ENCODE results near the gene NFATC1.

Gene NFATC1

DNA sequence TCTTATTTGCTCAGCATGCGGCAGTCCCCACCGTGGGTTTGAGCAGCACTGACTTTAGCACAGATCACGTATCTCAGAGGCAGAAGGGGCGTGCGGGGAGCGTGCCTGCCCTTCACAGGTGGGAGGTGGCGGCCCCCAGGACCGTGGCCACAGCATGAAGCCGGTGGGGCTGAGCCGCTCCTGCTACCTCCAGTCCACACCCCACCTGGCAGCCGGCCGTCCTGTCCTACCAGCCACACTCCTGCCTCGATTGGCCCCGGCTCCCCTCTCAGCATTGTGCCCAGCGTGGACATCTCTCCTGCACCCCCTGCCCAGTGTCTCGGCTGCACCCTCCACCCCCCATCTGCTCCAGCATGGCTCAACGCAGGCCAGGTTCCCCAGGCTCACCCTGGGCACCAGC, 73.6 kb downstream of the NFATC1 start:
- Histone ChIP-seq H3K9me3 (ENCODE audit: control insufficient read depth, insufficient read depth, low read length) (no peaks in the 10 kb centered on the region), H3K4me1 (ENCODE audit: control insufficient read depth, insufficient read depth, low read length) (peaks cover 1% of the 10 kb centered on the region; the same call in 1 of the 2 replicates), H3K4me3 (ENCODE audit: low read length) (no peak overlapping the region), H3K27ac (ENCODE audit: low read length) (no peak overlapping the region), H3K27me3 (ENCODE audit: control insufficient read depth, insufficient read depth, low read length) (no peaks in the 10 kb centered on the region), H3K36me3 (ENCODE audit: control insufficient read depth, insufficient read depth, low read length) (no peaks in the 10 kb centered on the region)
- WGBS (ENCODE audit: insufficient coverage, insufficient read length) = no CpG with 5 or more reads among the region's 17 CpGs
- no peak for DNase-seq (ENCODE audit: low read depth, low spot score)

DNA sequence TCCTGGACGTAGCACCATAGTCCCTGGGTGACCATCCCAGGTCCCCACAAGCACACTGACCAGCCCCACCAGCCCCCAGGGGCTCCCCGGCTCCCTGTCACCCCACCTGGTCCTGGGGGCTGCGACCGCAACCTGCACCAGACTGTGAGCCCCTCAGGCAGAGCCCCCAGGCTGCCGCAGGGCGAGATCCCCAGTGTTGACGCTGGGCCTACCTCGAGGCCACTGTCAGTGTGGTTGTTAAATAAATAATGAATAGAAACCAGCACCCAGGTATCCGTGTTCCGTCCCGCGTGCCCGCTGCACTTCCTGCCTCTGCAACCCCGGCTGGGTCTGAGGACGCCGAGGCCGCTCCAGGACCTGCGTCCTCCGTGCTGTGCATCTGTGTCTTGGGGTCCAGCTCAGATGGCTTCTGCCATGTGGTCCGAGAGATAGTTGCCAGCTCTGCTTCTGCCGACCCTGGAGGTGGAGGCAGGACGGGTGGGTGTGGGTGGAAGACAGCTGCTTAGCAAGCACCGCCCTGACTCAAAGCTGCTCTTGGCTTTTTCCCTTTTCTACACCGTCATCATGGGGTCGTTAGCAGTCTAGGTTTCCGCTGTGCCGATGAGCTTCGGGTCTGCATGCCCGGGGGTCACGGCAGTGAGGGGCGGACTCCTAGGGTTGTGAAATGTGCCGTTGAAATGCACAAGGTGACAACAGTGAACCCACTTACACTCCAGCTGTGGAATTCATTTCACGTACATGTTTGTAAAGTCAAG, 74.2 kb downstream of the NFATC1 start:
- Histone ChIP-seq H3K9me3 (ENCODE audit: control insufficient read depth, insufficient read depth, low read length) (no peaks in the 10 kb centered on the region), H3K27ac (ENCODE audit: low read length) (no peak overlapping the region), H3K4me3 (ENCODE audit: low read length) (no peak overlapping the region), H3K27me3 (ENCODE audit: control insufficient read depth, insufficient read depth, low read length) (no peaks in the 10 kb centered on the region), H3K36me3 (ENCODE audit: control insufficient read depth, insufficient read depth, low read length) (no peaks in the 10 kb centered on the region), H3K4me1 (ENCODE audit: control insufficient read depth, insufficient read depth, low read length) (peaks cover 1% of the 10 kb centered on the region; the same call in 1 of the 2 replicates)
- no peak for DNase-seq (ENCODE audit: low read depth, low spot score)
- WGBS (ENCODE audit: insufficient coverage, insufficient read length) = no CpG with 5 or more reads among the region's 33 CpGs

DNA sequence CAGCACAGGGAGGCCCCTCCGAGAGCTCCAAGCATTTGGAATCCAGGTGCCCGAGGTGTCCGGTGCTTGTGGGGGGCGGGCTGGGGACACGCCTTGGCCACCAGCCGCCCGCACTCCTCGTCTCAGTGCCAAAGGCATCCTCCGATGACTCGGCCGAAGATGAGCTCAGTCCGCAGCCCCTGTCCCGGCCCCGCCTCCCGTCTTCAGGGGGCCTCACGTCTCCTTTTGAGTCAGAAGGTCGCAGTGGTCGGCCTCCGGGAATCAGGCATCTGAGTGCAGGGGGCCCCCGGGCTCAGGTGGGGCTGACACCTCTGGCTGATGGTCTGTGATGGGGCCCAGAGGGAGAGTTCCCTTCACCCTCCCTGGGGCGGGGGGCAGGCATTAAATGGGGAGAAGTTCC, 74.8 kb downstream of the NFATC1 start:
- DNase-seq (ENCODE audit: low read depth, low spot score) = no peak
- H3K36me3 ChIP-seq (ENCODE audit: control insufficient read depth, insufficient read depth, low read length) = no peaks in the 10 kb centered on the region
- no peaks in the 10 kb centered on the region for H3K9me3 ChIP-seq (ENCODE audit: control insufficient read depth, insufficient read depth, low read length)
- no peak overlapping the region for H3K4me3 ChIP-seq (ENCODE audit: low read length)
- no peak overlapping the region for H3K27ac ChIP-seq (ENCODE audit: low read length)
- H3K27me3 ChIP-seq (ENCODE audit: control insufficient read depth, insufficient read depth, low read length) = no peaks in the 10 kb centered on the region
- no CpG with 5 or more reads among the region's 21 CpGs for WGBS (ENCODE audit: insufficient coverage, insufficient read length)
- H3K4me1 ChIP-seq (ENCODE audit: control insufficient read depth, insufficient read depth, low read length) = no peaks in the 10 kb centered on the region; the same call in 1 of the 2 replicates

DNA sequence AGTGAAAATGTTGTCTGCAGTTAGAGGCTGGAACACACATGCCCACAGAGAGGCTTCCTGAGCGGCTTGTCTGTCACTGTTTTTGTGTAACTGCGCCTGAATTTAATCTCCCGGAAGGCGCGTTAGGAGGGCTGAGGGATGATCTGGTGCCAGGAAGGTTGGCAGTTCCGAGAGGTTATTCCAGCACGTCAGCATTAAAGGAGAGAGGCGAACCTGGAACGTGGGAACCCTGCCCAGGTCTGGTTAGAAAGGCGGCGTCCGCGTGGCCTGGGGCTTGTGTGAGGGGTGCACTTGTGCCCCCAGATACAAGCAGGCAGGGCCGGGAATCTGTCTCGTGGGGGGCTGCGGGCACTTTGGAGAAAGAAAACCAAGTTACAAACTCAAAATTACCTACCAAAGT, 75.3 kb downstream of the NFATC1 start:
- WGBS (ENCODE audit: insufficient coverage, insufficient read length) = no CpG with 5 or more reads among the region's 16 CpGs
- no peaks in the 10 kb centered on the region for H3K4me1 ChIP-seq (ENCODE audit: control insufficient read depth, insufficient read depth, low read length)
- DNase-seq (ENCODE audit: low read depth, low spot score) = no peak
- H3K4me3 ChIP-seq (ENCODE audit: low read length) = no peak overlapping the region
- no peaks in the 10 kb centered on the region for H3K27me3 ChIP-seq (ENCODE audit: control insufficient read depth, insufficient read depth, low read length)
- no peak overlapping the region for H3K27ac ChIP-seq (ENCODE audit: low read length)
- no peaks in the 10 kb centered on the region for H3K9me3 ChIP-seq (ENCODE audit: control insufficient read depth, insufficient read depth, low read length)
- H3K36me3 ChIP-seq (ENCODE audit: control insufficient read depth, insufficient read depth, low read length) = no peaks in the 10 kb centered on the region

DNA sequence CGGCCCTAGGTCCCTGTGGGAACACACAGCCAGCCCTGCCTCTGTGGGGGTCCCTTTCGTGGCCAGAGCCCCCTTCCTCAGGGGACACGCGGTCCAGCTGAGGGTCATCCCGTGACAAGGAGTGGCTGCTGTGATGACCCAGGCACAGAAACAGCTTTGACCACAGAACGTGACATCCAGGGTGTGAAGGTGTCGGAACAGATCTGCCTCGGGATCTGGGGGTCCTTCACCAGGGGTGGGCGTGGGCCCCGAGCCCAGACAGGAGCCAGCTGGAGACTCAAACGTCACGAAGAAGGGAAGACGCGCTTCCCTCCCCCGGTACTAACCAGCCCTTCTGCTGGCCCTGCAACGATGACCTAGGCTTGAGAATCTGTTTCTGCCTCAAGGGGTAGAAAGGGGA, 75.9 kb downstream of the NFATC1 start:
- Histone ChIP-seq H3K9me3 (ENCODE audit: control insufficient read depth, insufficient read depth, low read length) (no peaks in the 10 kb centered on the region), H3K27ac (ENCODE audit: low read length) (no peak overlapping the region), H3K4me1 (ENCODE audit: control insufficient read depth, insufficient read depth, low read length) (no peaks in the 10 kb centered on the region), H3K4me3 (ENCODE audit: low read length) (no peak overlapping the region), H3K27me3 (ENCODE audit: control insufficient read depth, insufficient read depth, low read length) (no peaks in the 10 kb centered on the region), H3K36me3 (ENCODE audit: control insufficient read depth, insufficient read depth, low read length) (no peaks in the 10 kb centered on the region)
- no peak for DNase-seq (ENCODE audit: low read depth, low spot score)
- no CpG with 5 or more reads among the region's 16 CpGs for WGBS (ENCODE audit: insufficient coverage, insufficient read length)

DNA sequence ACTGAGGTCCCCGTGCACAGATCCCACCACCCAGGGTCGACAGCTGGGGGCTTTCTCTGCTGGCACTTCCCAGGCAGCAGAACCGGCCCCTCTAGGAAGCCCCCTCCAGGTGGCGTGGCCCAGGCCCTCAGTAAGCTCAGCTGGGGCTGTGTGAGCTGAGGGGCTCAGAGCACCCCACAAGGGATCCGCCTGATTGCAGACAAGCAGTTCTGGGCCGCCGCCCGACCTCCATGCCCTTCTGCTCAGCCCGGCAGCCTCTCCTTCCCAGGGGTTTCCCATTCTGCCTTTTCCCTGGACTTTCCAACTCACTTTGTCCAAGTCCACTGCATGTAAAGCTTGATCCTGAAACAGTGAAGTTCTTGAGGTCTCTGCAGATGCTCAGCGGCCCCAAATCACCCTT, 76.4 kb downstream of the NFATC1 start:
- Histone ChIP-seq H3K9me3 (ENCODE audit: control insufficient read depth, insufficient read depth, low read length) (no peaks in the 10 kb centered on the region), H3K27me3 (ENCODE audit: control insufficient read depth, insufficient read depth, low read length) (no peaks in the 10 kb centered on the region), H3K27ac (ENCODE audit: low read length) (no peak overlapping the region), H3K4me1 (ENCODE audit: control insufficient read depth, insufficient read depth, low read length) (no peaks in the 10 kb centered on the region), H3K36me3 (ENCODE audit: control insufficient read depth, insufficient read depth, low read length) (no peaks in the 10 kb centered on the region), H3K4me3 (ENCODE audit: low read length) (no peak overlapping the region)
- WGBS (ENCODE audit: insufficient coverage, insufficient read length) = no CpG with 5 or more reads among the region's 10 CpGs
- DNase-seq (ENCODE audit: low read depth, low spot score) = no peak

DNA sequence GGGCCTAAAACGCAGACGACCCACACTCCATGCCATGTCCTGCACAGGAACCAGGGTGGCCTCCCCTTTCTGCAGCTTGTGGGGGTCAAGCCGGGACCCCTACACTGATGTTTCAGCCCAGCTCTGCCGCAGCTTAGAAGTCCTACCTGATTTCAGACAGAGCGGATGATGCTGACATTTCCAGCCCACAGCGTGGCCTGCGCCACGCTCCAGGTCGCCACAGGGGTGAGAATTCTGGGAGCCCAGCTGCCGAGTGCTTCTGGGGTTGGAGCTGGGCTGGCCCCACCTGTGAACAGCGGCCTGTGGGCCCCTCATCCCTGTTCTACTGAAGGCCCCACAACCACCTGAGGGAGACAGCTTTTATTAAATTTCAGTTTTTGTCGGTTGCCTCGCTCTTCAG, 77.2 kb downstream of the NFATC1 start:
- WGBS (ENCODE audit: insufficient coverage, insufficient read length) = no CpG with 5 or more reads among the region's 13 CpGs
- no peak for DNase-seq (ENCODE audit: low read depth, low spot score)
- Histone ChIP-seq H3K9me3 (ENCODE audit: control insufficient read depth, insufficient read depth, low read length) (no peaks in the 10 kb centered on the region), H3K27ac (ENCODE audit: low read length) (no peak overlapping the region), H3K27me3 (ENCODE audit: control insufficient read depth, insufficient read depth, low read length) (no peaks in the 10 kb centered on the region), H3K4me3 (ENCODE audit: low read length) (no peak overlapping the region), H3K36me3 (ENCODE audit: control insufficient read depth, insufficient read depth, low read length) (no peaks in the 10 kb centered on the region), H3K4me1 (ENCODE audit: control insufficient read depth, insufficient read depth, low read length) (no peaks in the 10 kb centered on the region)

DNA sequence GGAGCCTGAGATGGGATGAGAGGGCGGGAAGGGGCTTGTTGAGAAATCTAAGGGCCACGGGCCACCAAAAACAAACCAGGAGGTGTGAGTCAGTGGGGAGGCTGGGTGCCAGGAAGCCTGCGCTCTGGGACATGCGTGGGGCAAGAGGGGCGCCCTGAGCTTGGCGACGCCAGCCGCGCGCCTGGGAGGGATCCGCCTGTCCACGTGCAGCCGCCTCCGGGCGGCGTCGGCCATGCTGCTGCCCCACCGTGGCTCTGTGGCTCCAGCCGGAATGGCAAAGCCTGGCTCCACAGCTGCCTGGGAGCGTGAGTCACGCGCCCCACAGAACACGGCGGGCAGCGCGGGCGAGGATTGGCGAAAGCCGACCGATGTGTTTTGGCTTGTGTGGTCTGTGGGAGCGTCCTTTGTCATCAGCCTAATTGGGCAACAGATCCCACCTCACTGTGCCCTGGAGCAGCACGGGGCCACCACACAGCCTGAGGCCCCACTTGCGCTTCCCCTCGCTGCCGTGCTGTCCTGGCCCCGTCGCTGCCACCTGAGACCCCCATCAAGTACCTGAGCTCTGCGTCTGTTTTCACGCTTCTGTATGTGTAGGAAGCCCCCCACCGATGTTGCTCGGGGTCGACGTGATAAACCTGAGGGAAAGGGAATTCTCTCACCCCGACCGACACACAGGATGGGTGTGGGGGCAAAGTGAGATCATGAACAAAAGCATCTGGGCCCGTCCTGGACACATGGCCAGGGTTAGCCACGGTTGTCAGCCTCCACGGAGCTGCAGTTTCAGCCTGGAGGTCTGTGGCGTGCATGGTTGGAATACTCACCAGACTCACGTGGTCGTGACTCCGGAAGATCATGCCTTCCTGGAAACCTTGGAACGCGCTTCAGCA, 80.5 kb downstream of the NFATC1 start:
- H3K27ac ChIP-seq (ENCODE audit: low read length) = no peak overlapping the region
- H3K4me1 ChIP-seq (ENCODE audit: control insufficient read depth, insufficient read depth, low read length) = no peaks in the 10 kb centered on the region
- no CpG with 5 or more reads among the region's 54 CpGs for WGBS (ENCODE audit: insufficient coverage, insufficient read length)
- no peaks in the 10 kb centered on the region for H3K27me3 ChIP-seq (ENCODE audit: control insufficient read depth, insufficient read depth, low read length)
- no peaks in the 10 kb centered on the region for H3K9me3 ChIP-seq (ENCODE audit: control insufficient read depth, insufficient read depth, low read length)
- H3K4me3 ChIP-seq (ENCODE audit: low read length) = no peak overlapping the region
- H3K36me3 ChIP-seq (ENCODE audit: control insufficient read depth, insufficient read depth, low read length) = no peaks in the 10 kb centered on the region
- no peak for DNase-seq (ENCODE audit: low read depth, low spot score)

DNA sequence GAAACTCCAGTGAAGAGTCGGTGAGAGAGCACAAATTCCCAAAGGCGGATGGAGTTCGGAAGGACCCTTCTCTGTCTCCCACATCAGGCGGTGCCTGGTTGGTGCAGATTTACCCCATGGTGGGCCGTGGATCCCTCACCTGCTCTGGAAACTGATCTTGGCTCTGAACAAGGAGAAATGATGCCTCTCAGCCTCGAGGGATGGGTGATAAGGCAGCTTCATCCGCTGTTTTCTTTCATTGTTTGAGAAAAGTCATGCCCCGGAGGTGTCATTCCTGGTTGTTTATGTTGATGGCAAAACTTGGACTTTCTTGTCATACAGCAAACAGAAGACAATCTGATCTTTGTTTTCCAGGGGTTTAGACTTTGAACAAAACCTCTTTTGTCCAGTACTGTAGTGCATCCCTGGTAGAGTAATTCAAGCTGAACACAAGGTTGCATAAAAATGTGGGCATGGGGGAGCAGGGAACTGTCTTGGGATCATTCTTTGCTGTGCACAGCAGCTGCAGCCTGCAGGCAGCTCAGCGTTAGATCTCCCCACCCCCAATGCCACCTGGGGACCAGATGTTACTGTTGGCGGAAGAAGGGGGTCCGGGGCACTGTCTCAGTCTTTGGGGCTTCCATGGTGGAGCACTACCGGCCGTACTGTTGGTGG, 81.3 kb downstream of the NFATC1 start:
- Histone ChIP-seq H3K9me3 (ENCODE audit: control insufficient read depth, insufficient read depth, low read length) (no peaks in the 10 kb centered on the region), H3K4me1 (ENCODE audit: control insufficient read depth, insufficient read depth, low read length) (no peaks in the 10 kb centered on the region), H3K27ac (ENCODE audit: low read length) (no peak overlapping the region), H3K27me3 (ENCODE audit: control insufficient read depth, insufficient read depth, low read length) (no peaks in the 10 kb centered on the region), H3K4me3 (ENCODE audit: low read length) (no peak overlapping the region), H3K36me3 (ENCODE audit: control insufficient read depth, insufficient read depth, low read length) (no peaks in the 10 kb centered on the region)
- no peak for DNase-seq (ENCODE audit: low read depth, low spot score)
- WGBS (ENCODE audit: insufficient coverage, insufficient read length) = no CpG with 5 or more reads among the region's 13 CpGs

DNA sequence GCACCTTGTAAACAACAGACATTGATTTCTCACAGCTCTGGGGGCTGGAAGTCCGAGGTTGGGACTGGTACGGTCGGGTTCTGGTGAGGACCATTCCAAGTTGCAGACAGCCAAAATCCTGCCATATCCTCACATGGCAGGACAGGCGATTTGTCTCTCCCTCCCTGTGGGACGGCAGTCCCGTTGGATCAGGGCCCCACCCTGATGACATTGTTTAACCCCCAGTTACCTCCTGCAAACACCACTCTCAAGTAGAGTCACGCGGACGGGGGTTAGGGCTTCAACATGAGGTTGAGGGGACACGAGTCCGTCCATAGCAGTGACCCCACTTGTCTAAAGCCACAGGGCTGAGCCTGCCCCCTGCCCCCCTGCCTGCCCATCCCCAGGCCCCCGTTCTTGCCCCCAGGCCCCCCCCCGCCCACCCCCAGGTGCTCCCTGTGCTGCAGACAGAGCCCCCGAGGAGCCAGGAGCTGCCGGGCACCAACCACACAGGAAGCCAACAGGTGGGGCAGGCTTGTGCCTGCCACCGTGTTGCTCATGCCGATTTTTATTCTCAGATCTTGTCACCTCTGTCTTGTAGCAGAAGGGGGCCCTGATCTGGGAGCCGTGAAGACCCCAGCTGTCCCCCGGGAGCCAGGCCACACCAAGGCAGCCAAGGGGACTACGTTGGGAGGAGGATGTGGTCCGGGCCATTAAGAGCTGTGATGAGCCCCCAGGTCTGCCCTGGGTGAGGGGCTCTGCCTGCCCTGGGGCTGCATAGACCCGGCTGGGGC, 82.2 kb downstream of the NFATC1 start:
- no CpG with 5 or more reads among the region's 22 CpGs for WGBS (ENCODE audit: insufficient coverage, insufficient read length)
- no peak for DNase-seq (ENCODE audit: low read depth, low spot score)

More for the DNA sequence above, 82.2 kb downstream of the NFATC1 start:
- Histone ChIP-seq H3K9me3 (ENCODE audit: control insufficient read depth, insufficient read depth, low read length) (no peaks in the 10 kb centered on the region), H3K36me3 (ENCODE audit: control insufficient read depth, insufficient read depth, low read length) (no peaks in the 10 kb centered on the region), H3K4me3 (ENCODE audit: low read length) (no peak overlapping the region), H3K27ac (ENCODE audit: low read length) (no peak overlapping the region), H3K4me1 (ENCODE audit: control insufficient read depth, insufficient read depth, low read length) (no peaks in the 10 kb centered on the region), H3K27me3 (ENCODE audit: control insufficient read depth, insufficient read depth, low read length) (no peaks in the 10 kb centered on the region)
